Endometrial microvascular endothelial cells (primary cell): ENCODE data around the gene DLX3. TPM values are rescaled to one million over a fixed set of nuclear protein-coding genes. Genes with fewer than 3 reads are reported as not detected.

Source experiments
- in situ Hi-C: cut with HindIII; loops from 2 replicates; pipeline ENCODE4 v1.10.0; 2017; ENCODE audit warnings: low sequenced_read_pairs, low pct_unique_long_range_greater_than_20kb; ENCODE audit errors: inconsistent ontology term
- total RNA-seq: library from RNA; depleted of rRNA; stranded (reverse); fragments of >200 nt; gene quantifications from one replicate; pipeline ENCODE4 v1.2.3, GENCODE V29; 2015; ENCODE audit errors: inconsistent ontology term

Gene DLX3
- total RNA-seq, 1 donor from 2014 or later: not detected

DNA sequence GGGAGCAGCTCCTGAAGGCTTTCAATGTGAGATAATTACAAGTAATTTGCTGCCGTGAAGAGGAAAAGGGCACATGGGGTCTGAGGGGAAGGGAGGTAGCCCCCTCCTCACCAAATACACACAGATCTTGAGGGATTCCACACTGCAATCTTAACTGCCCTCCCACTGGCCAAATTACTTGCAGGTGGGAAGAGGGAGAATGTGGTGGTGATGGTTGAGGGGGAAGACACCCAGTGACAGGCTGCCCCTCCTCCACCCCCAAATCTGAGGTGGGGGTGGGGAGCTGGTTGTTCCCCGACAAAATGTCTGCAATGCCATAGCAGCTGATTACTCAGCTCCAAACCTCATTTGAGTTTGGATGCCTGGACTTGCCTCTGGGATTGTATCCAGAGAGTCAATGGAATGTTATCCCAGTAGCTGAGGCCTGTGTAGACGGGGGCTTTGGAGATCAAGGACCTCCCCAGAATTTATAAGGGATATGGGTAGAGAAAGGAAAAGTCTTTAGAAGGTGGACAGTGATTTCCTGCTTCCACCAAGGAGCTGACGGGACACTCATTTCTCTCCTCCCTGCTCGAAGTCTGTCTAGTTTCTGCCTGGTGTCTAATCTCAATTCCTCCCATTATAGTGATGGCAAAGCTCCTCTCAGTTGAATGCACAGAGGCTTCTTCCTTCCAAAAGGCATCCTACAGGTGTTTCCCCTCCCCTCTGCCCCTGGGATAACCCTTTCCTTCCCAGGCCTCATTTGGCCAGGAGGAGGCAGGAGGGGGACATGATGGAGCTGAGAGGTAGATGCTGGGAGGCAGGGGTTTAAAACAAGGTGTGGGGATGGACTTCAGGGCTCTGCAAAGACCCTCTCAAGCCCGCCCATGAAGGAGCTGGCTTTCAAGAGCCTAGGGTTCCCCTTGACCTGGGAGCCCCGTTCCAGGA, 17.3 kb downstream of the DLX3 start:
- in situ Hi-C loops: loop anchor here (10.0 kb wide), 1 partner anchor 93 kb away; no protein-coding TSS in a partner anchor

DNA sequence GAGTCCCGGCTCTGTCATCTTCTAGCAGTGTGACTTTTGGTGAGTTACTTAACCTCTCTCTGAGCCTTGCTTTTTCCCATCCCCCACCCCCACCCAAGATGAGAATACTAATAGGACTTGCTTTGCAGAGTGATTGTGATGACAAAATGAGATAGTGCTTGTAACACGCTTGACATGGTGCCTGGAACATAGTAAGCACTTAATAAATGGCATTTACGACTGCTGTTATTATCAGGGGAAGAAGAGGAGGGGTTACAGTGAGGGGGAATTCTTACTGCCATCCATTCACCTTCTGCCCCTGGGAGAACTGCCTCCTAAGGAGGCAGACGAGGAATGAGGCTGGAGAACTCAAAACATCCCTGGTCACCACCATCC, 18.2 kb downstream of the DLX3 start:
- in situ Hi-C loops: loop anchor here (10.0 kb wide), 1 partner anchor 92 kb away; no protein-coding TSS in a partner anchor

DNA sequence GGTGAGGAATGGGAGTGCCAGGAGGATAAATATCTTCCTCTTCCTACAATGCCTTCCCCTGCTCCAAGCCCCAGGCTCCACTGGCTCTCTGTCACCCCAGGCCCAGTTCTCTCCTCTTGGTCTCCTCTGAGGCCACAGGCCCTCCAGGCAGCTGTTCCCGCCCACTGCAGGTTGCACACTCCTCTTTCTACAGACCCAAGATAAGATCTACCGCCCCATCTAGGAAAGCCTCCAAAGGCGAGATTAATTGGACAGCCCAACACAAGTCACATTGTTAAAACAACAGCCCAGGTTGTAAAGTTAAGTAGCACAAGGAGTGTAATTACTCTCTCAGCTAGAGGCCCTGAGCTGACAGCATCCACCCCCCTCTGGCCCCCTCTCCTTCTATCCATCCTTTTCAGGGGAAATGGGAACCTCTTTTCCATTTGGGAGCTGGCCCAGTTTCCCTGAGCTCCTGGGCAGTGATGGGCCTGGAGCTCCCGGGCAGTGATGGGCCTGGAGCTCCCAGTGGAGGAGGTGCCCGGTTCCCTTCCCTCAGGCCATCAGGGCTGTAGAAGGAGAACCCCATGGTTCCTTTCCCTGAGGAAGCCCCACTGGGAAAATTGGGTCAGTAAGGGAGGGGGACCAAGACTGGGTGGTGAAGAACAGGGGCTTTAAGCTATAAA, 18.7 kb downstream of the DLX3 start:
- in situ Hi-C loops: loop anchor here (10.0 kb wide), 1 partner anchor 91 kb away; no protein-coding TSS in a partner anchor

DNA sequence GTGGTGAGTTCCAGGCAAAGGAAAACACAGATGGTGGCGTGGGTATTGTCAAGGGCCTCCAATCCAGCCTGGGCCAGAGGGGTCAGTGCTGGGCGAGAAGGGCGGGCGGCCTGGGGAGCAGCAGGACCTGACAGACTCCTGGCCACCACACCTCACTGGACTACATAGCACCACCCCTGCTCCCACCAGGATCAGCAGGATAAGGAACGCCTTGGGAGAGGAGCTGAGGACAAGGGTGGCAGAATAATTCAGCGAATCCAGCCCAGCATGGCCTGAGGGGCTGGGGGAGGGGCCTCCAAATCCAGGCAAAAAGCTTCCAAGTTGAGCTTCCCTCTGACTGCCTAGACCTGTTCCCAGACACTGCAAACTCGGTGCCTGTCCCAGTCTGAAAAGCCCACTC, 19.5 kb downstream of the DLX3 start:
- in situ Hi-C loops: loop anchor here (10.0 kb wide), 1 partner anchor 91 kb away; no protein-coding TSS in a partner anchor

DNA sequence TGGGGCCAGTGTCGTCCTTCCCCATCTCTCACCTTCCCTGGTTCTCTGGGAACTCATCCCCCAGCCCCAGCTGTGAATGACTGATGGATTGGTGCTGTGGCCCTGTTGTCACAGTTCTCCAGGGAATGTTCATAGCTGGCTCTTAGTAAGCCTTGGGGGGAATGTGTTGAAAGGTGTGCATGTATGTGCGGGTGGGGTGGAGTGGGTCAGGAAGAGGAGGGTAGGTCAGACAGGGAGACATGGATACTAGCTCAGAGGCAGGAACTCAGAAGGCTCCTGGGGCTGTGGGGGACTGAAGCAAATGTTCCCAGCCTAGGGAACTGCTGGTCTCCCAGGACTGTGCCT, 21.8 kb downstream of the DLX3 start:
- in situ Hi-C loops: loop anchor here (10.0 kb wide), 1 partner anchor 88 kb away; no protein-coding TSS in a partner anchor

DNA sequence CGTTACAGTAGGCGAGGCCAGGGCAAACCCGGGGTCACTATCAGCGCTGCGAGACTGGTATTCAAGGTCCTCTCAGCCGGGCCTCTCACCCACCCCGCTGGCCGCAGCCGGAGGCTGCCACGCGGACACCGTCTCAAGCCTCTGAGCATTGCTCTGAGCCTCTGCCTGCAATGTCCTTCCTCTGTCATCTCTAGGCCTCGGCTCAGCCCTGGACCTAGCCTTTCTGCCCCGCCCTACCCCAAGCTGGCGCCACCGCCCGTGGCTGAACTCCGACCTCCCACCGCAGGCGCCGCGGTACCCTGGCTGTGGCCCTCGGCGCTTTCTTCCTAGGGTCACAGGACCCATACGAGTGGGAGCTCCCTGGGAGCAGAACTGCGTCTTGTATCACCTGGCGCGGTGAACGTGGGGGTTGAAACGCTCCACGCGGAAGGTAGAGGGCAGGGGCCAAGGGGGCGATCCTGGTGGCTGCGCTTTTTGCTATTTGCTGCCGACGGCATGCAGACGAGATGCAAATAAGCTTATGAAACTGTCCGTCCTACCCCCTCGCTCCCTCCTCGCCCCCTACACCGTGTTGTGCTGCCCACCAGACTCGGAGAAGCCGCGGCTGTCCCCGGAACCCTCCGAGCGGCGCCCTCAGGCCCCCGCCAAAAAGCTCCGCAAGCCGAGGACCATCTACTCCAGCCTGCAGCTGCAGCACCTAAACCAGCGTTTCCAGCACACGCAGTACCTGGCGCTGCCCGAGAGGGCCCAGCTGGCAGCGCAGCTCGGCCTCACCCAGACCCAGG, 22.3 kb downstream of the DLX3 start:
- in situ Hi-C loops: loop anchor here (10.0 kb wide), 1 partner anchor 88 kb away; no protein-coding TSS in a partner anchor

DNA sequence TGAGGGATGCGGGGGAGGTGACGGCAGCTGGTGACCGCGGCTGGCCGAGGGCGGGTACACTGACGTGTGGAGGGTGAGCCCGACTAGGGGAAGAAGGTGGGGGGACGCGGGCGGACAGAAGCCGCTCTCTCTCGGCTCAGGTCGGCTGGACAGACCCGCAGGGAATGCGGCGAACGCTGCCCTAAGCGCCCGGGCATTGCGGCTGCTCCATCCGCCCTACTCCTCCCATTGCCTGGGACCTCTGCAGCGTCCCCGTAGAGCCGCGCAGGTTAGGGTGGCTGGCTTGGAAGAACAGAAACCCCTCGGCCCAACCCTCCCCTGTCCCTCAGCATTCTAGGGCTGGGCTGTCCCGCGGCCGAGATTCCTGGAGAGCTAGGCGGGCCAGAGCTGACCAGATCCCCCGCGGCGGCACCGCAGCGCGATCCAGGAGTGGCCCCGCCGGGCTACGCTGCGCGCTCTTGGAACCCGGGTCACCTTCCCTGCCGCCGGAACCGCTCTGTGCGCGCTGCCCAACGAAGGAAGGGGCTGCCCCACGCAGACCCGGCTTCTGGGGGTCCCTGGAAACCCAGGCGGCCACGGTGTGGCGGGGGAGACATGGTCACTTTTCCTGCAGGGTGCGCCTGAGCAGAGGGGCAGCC, 23.1 kb downstream of the DLX3 start:
- in situ Hi-C loops: loop anchor here (10.0 kb wide), 1 partner anchor 87 kb away; no protein-coding TSS in a partner anchor

DNA sequence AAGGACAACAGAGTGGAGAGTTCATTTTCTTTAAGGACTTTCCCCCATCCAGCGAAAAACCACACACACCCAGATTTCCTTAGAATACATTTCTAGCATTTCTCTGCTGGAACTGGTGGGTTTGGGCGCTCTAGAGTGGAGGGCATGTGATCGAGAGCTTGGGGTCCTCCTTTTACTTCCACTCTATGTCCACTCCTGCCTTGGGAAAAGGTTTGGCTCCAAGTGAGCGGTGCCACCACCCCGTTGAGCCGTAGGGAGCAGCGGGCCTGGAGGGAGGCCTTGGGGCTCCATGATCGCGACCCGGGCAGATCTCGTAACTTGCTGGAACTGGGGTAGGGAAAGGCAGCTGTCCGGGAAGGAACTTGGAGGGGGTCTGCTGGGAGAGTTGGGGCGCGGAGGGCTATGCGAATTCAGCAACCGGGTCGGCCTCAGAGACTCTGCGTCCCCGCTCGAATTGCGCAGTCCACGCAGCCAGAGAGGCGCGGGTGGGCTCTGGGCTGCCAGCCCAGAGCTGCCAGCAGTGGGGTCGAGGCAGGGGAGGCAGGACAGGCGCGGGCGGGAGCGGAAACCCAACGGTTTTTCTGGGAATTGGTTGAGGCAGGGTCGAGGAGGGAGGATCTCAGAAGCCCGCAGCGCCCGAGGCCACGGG, 23.7 kb downstream of the DLX3 start:
- in situ Hi-C loops: loop anchor here (10.0 kb wide), 1 partner anchor 87 kb away; no protein-coding TSS in a partner anchor

DNA sequence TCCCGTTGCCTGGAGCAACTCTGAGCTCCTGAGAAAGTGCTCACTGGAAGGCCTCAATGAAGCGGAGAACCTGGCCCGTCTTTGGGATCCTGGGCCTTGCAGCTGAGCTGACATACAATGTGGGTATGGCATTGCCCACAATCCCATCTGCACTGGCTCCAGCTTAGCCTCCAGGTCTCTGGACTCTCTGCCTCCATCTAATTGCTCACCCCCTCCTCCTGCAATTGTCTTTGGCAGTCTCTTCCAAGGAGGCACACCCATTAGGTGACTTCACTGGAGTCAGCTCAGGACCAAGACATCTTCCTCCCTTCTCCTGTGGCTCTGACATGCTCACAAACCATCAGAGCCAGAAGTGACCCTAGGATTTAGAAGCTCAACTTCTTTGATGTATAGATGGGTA, 24.5 kb downstream of the DLX3 start:
- in situ Hi-C loops: loop anchor here (10.0 kb wide), 1 partner anchor 86 kb away; no protein-coding TSS in a partner anchor

DNA sequence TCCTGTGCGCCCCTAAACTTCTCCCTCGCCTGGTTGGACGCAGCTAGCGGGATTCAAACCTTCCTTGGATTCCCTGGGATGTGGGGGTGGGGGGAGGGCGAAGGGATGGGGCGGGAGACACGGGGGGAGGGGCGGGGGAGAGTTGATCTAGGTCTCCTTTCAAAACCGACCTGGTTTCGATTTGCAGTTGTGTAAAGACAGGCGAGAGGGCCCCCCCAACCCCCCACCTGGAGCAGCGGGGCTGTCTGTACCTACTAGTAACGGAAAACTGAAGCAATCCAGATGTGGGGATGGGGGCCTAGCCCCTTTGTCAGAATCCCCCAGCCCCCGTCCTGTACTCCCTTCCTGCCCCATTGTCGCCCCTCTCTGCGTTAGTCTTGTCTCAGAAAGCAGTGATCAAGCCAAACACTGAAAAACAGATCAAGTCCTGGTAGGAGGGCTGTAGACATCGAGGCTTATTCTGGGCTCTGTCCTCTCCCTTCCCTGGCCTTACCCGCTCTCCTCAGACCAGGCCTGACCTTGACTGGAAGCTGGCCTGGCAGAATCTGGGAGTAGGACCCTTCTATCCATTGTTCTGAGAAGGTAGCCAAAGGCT, 25.1 kb downstream of the DLX3 start:
- in situ Hi-C loops: loop anchor here (10.0 kb wide), 1 partner anchor 85 kb away; no protein-coding TSS in a partner anchor

DNA sequence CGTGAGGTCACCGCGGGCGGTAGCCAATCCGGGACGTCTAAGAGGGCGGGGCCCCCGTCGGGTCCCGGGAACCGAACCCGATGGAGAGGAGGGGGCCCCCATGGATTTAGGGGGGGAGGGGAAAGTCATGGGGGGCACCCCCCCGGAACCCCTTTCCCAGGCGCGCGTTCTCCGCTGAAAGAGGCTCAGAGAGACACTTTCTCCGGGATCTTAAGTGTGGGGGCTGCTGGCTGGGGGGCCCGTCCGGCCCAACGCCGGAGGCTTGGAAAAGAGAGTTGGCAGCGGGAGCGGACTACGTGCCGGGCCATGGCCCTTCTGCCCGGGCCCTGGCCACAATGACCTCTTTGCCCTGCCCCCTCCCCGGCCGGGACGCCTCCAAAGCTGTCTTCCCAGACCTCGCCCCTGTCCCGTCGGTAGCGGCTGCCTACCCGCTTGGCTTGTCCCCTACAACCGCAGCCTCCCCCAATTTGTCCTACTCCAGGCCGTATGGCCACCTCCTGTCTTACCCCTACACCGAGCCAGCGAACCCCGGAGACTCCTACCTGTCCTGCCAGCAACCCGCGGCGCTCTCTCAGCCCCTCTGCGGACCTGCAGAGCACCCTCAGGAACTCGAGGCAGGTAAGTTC, 25.8 kb downstream of the DLX3 start, which contains the start of gene DLX4:
TSS of gene DLX4 (plus strand) at position 57 of the 626 bp plus-strand sequence. CDS start at position 336, 279 bp downstream.
- in situ Hi-C loops: no loop called here

DNA sequence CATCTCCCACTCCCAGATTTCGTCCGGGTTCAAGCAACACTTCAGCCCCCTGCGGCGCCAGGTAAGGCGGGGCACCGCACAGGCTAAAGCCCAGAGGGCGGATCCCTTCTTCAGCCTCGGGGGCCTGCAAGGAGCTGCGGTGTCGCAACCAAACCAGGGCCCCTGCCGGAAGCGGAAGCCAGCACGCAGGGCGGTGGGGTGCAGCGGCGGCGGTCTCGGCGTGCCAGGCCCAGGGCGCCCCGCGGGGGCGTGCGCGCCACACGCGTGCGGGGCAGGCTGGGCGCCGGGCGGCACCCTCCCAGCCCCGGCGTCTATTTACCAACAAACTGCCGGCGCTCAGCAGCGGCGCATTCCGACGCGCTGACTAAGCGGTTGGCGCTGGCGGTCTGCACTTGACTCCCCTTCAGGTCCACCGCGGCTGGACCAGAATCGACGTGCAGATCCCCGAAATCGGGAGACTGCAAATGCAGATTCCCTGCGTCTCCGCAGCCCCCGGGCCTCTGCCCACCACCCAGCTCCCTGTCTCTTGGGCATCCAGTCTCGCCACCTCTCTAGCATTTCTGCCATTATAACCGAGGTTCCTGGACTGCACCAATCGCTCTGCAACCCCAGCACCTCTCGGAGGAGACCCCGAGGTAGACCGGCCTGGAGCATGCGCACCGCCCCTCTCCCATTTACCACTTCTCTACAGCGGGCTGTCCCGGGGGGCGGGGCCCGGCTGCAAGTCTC, 26.5 kb downstream of the DLX3 start:
- in situ Hi-C loops: no loop called here

DNA sequence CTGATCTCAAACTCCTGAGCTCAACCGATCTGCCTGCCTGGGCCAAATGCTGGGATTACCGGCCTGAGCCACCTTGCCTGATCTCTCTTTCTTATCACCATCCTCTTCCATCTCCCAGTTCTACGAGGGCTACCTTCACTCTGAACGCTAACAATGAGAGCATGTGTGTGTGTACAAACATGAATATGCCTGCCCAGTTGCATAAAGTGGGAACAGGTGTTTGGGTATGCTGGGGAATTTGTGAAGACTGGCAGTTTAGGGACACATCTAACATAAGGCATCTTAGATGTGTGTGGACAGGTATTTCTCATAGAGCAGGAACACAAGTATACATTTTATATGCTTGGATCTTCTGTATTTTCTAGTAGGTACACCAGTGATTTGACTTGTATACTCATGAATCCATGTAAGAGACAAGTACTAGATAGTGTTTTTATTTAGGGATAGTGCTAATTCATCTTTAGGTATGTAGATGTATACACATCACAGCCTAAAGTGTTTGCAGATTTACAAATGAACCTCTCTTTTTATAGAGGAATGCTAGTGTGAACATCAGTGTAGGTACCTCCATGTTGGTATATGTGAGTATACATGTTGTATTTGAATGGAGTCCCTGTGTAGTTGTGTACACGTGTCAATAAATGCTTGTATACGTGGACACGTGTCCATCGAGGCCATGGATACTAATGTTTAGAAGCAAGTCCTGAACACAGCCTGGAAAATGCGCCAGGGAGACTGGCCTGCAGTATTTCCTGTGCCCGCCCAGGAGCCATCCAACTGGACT, 27.2 kb downstream of the DLX3 start:
- in situ Hi-C loops: no loop called here

DNA sequence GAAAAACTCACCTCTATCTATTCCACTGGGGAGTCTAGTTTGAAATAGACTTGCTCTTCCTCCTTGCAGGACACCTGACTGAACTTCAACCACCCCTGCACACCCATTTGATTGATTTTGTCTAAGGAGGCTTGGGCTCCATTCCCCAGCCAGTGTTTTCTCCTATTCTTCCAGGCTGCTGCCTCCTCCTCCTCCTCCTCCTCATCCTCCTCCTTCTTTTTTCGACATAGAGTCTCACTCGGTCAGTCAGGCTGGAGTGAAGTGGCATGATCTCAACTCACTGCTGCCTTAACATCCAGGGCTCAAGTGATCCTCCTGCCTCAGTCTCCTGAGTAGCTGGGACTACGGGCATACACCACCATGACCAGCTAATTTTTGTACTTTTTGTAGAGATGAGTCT, 27.8 kb downstream of the DLX3 start:
- in situ Hi-C loops: no loop called here

DNA sequence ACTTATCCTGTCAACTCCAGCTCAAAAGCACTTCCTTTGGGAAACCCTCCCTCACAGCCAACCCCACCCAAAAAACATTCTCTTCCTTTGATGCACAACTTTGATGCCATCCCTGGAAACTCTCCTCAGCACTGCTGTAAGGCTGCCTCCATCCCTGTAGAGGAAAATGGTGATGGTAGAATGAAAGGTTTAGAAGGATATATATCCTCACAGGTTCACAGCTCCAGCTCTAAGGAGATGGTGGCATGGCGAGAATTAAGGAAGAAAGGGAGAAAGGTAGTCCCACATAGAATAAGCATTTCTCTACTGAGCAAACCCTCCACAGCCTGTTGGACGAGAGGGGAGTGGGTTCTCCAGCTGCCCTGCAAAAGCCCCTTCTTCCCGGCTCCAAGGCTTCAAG, 28.3 kb downstream of the DLX3 start:
- in situ Hi-C loops: no loop called here

DNA sequence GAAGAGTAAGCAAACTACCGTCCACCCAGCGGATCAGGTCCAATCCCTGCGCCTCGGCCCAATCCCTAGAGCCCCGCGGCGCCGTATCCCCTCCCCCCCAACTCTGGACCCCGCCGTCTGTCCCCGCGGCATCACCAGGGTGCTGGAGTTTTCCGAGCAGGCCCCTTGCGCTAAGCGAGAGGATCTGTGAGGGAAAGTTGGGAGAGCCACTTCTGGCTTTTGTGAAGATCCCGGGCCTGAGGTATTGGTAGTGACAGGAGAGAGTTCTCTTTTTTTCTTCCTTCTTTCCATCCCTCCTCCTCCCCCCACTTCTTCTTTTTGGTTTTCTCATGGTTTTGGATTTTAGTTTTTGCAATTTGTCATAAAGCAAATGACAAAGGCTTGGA, 29.5 kb downstream of the DLX3 start:
- in situ Hi-C loops: no loop called here
